HFFc6 (cell line): Measurements from ENCODE around the gene PIAS4. TPM values are rescaled to one million over a fixed set of nuclear protein-coding genes. Genes with fewer than 3 reads are reported as not detected.

Experiments used
- DNase-seq: peaks from one replicate; pipeline ENCODE4 v3.0.0-alpha.2; 2018
- H3K27ac Mint-ChIP-seq: 2 replicates; pipeline ENCODE4 v1.8.0; 2020; ENCODE audit warnings: mild to moderate bottlenecking, mixed read lengths
- H3K27me3 Mint-ChIP-seq: 2 replicates; pipeline ENCODE4 v1.8.0; 2021; ENCODE audit warnings: mild to moderate bottlenecking, moderate library complexity, mixed read lengths; ENCODE audit not compliant: insufficient read depth
- H3K36me3 Mint-ChIP-seq: 2 replicates; pipeline ENCODE4 v1.8.0; 2021; ENCODE audit warnings: low read depth, mixed read lengths
- H3K4me1 Mint-ChIP-seq: 2 replicates; pipeline ENCODE4 v1.8.0; 2020; ENCODE audit warnings: low read depth, mixed read lengths
- H3K4me3 Mint-ChIP-seq: 2 replicates; pipeline ENCODE4 v1.8.0; 2020; ENCODE audit warnings: mild to moderate bottlenecking, moderate library complexity, mixed read lengths
- H3K9me3 Mint-ChIP-seq: 2 replicates; pipeline ENCODE4 v1.8.0; 2020; ENCODE audit warnings: mild to moderate bottlenecking, mixed read lengths
- microRNA-seq: library from miRNA; unstranded; fragments of <30 nt; microRNA quantifications from one replicate; pipeline ENCODE4, GENCODE V29; 2019
- total RNA-seq, 6 experiments: library from RNA; stranded (reverse); fragmentation: NEBNext Ultra II Directional; extraction: Animal tissue kit (Norgen Biotek cat#: 25700); gene quantifications; 2 replicates in 1 of 6; 3 replicates in 5 of 6; pipeline ENCODE4 v1.2.3, GENCODE V29; 2021
- TF ChIP-seq, protein P1 (sequence below): fragments of 200-600 bp; sonication (generic); IDR thresholded peaks from 2 replicates; pipeline ENCODE4 v1.5.0; 2021; ENCODE audit warnings: antibody characterized with exemption, mild to moderate bottlenecking

PIAS4 gene
- total RNA-seq, 6 experiments from 2014 or later: 20.0 to 26.0 (median 23.3) TPM

DNA sequence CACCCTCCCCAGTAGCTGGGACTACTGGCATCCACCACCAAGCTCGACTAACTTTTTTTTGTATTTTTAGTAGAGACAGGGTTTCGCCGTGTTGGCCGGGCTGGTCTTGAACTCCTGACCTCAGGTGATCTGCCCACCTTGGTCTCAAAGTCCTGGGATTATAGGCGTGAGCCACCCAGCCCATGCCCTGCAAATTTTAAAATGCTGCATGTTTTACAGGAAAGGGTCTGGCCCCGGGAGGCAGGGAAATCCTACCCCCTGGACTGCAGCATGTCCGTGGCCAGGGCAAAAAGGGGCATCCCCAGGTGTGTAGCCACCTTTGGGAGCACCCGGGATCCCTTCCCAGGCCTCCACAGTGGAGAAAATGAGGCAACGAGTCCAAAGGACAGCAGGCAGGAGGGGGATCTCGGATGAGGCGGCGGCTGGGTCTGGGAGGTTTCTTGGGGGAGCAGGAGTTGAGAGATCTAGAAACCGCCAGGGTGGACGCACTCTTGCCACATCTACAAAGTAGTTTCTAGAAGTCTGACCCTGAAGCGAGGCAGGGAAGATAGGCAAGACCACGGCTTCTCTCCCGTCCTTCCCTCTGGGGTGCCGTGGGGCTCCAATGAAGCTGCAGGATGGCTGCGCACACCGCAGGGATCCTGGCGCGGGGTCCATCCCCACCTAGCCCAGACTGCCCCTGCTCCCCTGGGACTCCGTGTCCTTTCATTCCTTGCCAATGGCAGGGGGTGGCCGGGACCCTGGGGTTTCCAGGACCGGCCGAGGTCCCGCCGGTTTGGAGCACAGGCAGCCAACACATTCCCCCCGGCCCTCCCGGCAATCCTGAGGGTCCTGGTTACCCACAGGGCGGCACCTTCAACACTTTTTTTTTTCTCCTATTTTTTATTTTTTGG lies 80.5 kb downstream of the PIAS4 start:
- TF ChIP-seq, protein P1, sequence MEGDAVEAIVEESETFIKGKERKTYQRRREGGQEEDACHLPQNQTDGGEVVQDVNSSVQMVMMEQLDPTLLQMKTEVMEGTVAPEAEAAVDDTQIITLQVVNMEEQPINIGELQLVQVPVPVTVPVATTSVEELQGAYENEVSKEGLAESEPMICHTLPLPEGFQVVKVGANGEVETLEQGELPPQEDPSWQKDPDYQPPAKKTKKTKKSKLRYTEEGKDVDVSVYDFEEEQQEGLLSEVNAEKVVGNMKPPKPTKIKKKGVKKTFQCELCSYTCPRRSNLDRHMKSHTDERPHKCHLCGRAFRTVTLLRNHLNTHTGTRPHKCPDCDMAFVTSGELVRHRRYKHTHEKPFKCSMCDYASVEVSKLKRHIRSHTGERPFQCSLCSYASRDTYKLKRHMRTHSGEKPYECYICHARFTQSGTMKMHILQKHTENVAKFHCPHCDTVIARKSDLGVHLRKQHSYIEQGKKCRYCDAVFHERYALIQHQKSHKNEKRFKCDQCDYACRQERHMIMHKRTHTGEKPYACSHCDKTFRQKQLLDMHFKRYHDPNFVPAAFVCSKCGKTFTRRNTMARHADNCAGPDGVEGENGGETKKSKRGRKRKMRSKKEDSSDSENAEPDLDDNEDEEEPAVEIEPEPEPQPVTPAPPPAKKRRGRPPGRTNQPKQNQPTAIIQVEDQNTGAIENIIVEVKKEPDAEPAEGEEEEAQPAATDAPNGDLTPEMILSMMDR: no peak
- no peak overlapping the region for H3K4me3 Mint-ChIP-seq
- H3K36me3 Mint-ChIP-seq: no peaks in the 10 kb centered on the region
- no peak overlapping the region for H3K27ac Mint-ChIP-seq
- no peaks in the 10 kb centered on the region; the same call in none of the 2 replicates for H3K27me3 Mint-ChIP-seq
- no peaks in the 10 kb centered on the region for H3K9me3 Mint-ChIP-seq
- H3K4me1 Mint-ChIP-seq: no peaks in the 10 kb centered on the region
- no peak for DNase-seq

DNA sequence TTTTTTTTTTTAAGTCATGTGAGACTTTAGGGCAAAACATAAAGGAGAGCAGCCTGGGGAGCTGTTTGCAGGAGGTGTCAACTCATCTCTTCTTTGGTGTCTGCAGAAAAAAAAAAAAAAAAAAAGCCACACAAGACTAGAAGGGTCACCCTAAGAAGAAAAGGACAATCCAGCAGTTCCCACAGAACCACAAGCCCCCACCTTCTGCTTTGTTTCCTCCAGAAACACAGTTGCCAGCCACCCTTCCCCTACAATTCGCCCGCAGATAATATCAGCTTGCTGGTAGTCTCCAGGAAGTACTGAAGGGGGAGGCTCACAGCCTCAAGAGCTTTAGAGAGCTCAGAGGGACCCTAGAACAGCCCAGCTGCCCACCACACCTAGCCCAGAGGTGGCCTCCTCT lies 81.4 kb downstream of the PIAS4 start:
- no peak for DNase-seq

More for the DNA sequence above, 81.4 kb downstream of the PIAS4 start:
- TF ChIP-seq, protein P1: no peak
- no peak overlapping the region for H3K4me3 Mint-ChIP-seq
- no peaks in the 10 kb centered on the region for H3K9me3 Mint-ChIP-seq
- H3K36me3 Mint-ChIP-seq: no peaks in the 10 kb centered on the region
- no peaks in the 10 kb centered on the region for H3K4me1 Mint-ChIP-seq
- no peaks in the 10 kb centered on the region; the same call in none of the 2 replicates for H3K27me3 Mint-ChIP-seq
- H3K27ac Mint-ChIP-seq: no peak overlapping the region

Small RNA genes within 50 kb of the gene (microRNA-seq; reads per million reads assigned to microRNA genes)
- gene MIR637: not detected

Other genes with a start within 250 kb of the PIAS4 start
- gene APBA3, start 246.0 kb upstream of the PIAS4 start, total RNA-seq: 10 to 100 TPM in 4 of 6 experiments, 1 to 10 TPM in 2; 9.1 to 13.8 (median 10.4) TPM
- 10 to 100 TPM; 69.9 to 84.3 (median 77.9) TPM for gene MRPL54, start 245.1 kb upstream of the PIAS4 start, total RNA-seq
- not detected for gene RAX2, start 235.5 kb upstream of the PIAS4 start, total RNA-seq
- gene MATK, start 221.4 kb upstream of the PIAS4 start, total RNA-seq: not detected
- not detected for gene ZFR2, start 138.7 kb upstream of the PIAS4 start, total RNA-seq
- gene ATCAY, start 127.1 kb upstream of the PIAS4 start, total RNA-seq: not detected
- gene NMRK2, start 74.7 kb upstream of the PIAS4 start, total RNA-seq: not detected
- gene DAPK3, start 36.6 kb upstream of the PIAS4 start, total RNA-seq: 100 to 1,000 TPM; 116 to 140 (median 128) TPM
- 1,000 to 10,000 TPM; 2,555 to 2,867 (median 2,696) TPM for gene EEF2, start 22.3 kb upstream of the PIAS4 start, total RNA-seq
- 10 to 100 TPM; 40.8 to 47.6 (median 43.6) TPM for gene ZBTB7A, start 59.2 kb downstream of the PIAS4 start, total RNA-seq
- 100 to 1,000 TPM; 175 to 209 (median 187) TPM for gene MAP2K2, start 116.4 kb downstream of the PIAS4 start, total RNA-seq
- gene CREB3L3, start 145.9 kb downstream of the PIAS4 start, total RNA-seq: not detected
- gene SIRT6, start 174.8 kb downstream of the PIAS4 start, total RNA-seq: 10 to 100 TPM; 23.4 to 27.5 (median 25.2) TPM
- under 1 TPM; 0.11 to 0.81 (median 0.54) TPM for gene ANKRD24, start 175.0 kb downstream of the PIAS4 start, total RNA-seq
- gene EBI3, start 221.8 kb downstream of the PIAS4 start, total RNA-seq: under 1 TPM; 0.17 to 0.61 (median 0.37) TPM
- 10 to 100 TPM; 12.0 to 17.7 (median 16.1) TPM for gene YJU2, start 239.3 kb downstream of the PIAS4 start, total RNA-seq